ENCODE measurements around the gene PALM.
A peak's percentile ranks its signal among the peaks of the same experiment; 100 is the strongest.
"Not testable (repeated sequence)": the region's sequence is repeated elsewhere in the genome, so short reads cannot be mapped to it uniquely, and the experiment has no call there.

PALM gene

GRCh38 chr19:729965-730668 is 21.4 kb downstream of the PALM start:
- DNase-seq (ENCODE audit: extremely low read depth in 1 of 2, low read depth in 1 of 2), result no peak

- DNase-seq (ENCODE audit: extremely low read depth in 1 of 2, low read depth in 1 of 2), result no peak
Observed at GRCh38 chr19:731000-731399, 22.3 kb downstream of the PALM start.

DNA sequence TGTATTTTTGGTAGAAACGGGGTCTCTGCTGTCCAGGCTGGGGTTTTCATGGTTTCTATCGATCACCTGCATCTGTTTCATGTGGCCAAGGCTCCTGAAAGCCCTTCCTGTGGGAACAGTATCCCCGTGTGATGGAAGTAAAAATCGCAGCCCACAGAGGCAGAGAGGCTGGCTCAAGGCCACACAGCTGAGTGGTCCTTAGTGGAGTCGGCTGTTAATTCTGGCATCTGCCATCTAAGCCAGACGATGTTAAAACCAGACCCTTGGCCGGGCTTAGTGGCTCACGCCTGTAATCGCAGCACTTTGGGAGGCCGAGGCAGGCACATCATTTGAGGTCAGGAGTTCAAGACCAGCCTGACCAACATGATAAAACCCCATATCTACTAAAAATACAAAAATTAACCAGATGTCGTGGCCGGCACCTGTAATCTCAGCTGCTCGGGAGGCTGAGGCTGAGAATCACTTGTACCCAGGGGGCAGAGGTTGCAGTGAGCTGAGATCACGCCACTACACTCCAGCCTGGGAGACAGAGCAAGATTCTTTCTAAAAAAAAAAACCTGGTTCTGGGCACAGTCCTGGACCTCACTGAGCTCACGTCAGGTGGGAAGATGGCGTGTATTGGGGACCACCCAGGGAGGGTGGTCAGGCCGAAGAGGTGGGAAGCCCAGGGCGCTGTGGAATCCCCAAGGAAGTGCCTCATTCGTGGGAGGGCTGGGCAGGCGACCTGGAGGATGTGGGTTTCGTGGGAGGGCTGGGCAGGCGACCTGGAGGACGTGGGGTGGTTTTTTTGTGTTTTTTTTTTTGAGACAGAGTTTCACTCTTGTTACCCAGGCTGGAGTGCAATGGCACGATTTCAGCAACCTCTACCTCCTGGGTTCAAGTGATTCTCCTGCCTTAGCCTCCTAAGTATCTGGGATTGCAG is 23.7 kb downstream of the PALM start:
- DNase-seq (ENCODE audit: extremely low read depth in 1 of 2, low read depth in 1 of 2), result no peak

GRCh38 chr19:734716-735115 is 26.0 kb downstream of the PALM start:
- DNase-seq (ENCODE audit: extremely low read depth in 1 of 2, low read depth in 1 of 2), result no peak

GRCh38 chr19:736125-736524 is 27.4 kb downstream of the PALM start:
- no peak for DNase-seq (ENCODE audit: extremely low read depth in 1 of 2, low read depth in 1 of 2)

DNA sequence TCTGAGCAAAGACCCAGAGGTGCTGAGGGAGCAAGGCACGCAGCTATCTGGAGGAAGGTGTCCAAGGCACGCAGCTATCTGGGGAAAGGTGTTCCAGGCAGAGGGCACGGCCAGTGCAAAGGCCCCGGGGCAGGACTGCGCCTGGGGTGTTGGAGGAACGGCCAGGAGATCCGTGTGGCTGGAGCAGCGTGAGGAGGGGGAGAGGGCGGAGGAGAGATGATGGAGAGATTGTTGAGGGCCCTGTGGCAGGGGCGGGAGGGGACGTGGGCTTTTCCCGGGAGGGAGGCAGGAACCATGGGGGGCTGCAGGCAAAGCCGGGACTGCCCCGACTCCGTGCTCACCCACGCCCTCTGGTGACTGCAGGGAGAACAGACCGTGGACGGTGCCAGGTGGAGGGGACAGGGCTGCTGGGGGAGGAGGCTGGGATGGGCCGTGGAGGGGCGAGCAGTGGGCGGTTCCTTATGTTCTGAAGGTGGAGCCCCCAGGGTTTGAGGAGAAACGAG is 28.9 kb downstream of the PALM start:
- peak; percentile 20 to 32 for DNase-seq (ENCODE audit: extremely low read depth in 1 of 2, low read depth in 1 of 2)

DNA sequence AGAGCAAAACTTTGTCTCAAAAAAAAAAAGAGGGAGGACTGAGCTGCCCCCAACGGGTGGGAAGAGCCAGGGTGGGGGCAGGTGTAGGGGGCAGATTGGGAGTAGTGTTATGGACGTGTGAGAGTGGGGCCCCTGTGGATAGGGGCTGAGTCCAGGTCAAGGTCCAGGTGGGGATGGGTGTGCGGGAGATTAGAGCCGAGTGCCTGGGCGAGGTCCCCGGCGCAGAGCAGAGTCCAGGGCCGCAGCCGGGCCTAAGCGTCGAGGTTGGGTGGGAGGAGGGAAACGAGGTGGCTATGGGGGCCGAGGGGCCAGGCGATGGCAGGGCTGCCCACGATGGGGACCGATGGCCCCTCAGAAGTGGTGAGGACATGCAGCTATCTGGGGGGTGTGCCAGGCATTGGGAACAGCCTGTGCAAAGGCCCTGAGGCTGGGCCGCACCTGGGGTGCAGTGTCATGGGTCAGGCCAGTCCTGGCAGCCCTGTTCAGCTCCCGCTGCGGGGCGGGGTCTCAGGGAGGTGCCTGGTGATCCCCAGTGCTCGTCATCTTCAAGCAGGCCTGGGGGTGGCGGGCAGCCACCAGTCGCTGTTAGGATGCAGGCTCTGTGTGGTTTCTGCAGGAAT is 29.9 kb downstream of the PALM start:
- DNase-seq (ENCODE audit: extremely low read depth in 1 of 2, low read depth in 1 of 2), result no peak

DNA sequence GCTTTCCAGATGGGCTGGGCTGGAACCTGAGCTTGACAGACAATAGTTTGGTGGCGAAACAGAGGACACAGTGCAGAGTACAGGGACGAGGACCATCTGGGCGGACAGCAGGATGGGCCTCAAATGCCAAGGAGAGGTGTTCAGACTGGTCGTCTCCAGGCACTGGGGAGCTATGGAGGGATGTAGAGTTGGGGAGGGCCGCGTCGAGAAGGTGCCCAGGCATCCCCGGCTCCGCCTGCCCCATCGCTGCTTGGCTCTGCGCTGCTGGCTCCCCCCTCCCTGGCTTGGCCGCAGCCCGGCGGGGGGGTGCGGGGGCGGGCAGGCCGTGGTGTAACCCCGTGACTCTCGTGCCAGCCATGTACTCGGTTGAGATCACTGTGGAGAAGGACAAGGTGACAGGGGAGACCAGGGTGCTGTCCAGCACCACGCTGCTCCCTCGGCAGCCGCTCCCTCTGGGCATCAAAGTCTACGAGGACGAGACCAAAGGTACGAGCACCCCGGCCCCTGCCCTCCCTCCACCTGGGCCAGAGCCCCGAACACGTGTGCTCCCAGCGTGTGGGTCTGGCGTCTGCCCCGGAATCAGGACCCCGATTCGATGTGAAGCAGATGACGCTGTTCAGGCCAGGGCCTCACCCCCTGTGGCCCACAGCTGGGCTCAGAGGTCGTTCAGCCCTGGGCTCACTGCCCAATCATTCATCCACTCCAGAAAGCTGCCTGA is 31.4 kb downstream of the PALM start:
- no peak for DNase-seq (ENCODE audit: extremely low read depth in 1 of 2, low read depth in 1 of 2)

GRCh38 chr19:740816-741505 is 32.2 kb downstream of the PALM start:
- not testable (repeated sequence) for DNase-seq (ENCODE audit: extremely low read depth in 1 of 2, low read depth in 1 of 2)

DNA sequence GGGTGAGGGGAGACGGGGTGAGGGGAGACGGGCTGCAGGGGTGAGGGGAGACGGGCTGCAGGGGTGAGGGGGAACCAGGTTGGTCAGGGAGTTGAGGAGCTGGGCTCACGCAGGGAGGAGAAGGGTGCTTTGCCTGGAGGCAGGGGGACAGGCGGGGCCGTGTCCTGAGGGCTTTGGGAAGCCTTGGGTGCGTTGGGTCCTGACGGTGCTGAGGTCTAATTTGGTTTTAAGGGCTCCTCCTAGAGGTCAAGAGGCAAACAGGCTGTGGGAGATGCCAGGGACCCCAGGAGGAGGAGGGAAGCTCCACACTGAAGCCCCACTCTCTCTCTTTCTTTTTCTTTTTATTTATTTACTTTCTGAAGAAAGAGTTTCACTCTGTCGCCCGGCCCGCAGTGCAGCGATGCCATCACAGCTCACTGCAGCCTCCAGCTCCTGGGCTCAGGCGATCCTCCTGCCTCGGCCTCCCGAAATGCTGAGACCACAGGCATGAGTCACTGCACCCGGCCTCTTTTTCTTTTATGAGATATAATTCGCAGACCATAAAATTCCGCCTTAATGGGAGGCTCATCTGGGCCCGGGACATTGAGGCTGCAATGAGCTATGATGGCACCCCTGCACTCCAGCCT is 32.9 kb downstream of the PALM start:
- DNase-seq (ENCODE audit: extremely low read depth in 1 of 2, low read depth in 1 of 2), result no peak

GRCh38 chr19:742540-743075 is 33.9 kb downstream of the PALM start:
- no peak for DNase-seq (ENCODE audit: extremely low read depth in 1 of 2, low read depth in 1 of 2)

GRCh38 chr19:743168-743687 is 34.5 kb downstream of the PALM start:
- DNase-seq (ENCODE audit: extremely low read depth in 1 of 2, low read depth in 1 of 2), result no peak

- not testable (repeated sequence) for DNase-seq (ENCODE audit: extremely low read depth in 1 of 2, low read depth in 1 of 2)
Observed at GRCh38 chr19:745138-745537, 36.4 kb downstream of the PALM start.

- no peak for DNase-seq (ENCODE audit: extremely low read depth in 1 of 2, low read depth in 1 of 2)
Observed at GRCh38 chr19:746208-746819, 37.6 kb downstream of the PALM start.

GRCh38 chr19:746956-747355 is 38.2 kb downstream of the PALM start:
- DNase-seq (ENCODE audit: extremely low read depth in 1 of 2, low read depth in 1 of 2), result no peak

GRCh38 chr19:747432-748273 is 38.9 kb downstream of the PALM start:
- DNase-seq (ENCODE audit: extremely low read depth in 1 of 2, low read depth in 1 of 2), result no peak

GRCh38 chr19:748274-748598 is 39.5 kb downstream of the PALM start:
- DNase-seq (ENCODE audit: extremely low read depth in 1 of 2, low read depth in 1 of 2), result no peak

DNA sequence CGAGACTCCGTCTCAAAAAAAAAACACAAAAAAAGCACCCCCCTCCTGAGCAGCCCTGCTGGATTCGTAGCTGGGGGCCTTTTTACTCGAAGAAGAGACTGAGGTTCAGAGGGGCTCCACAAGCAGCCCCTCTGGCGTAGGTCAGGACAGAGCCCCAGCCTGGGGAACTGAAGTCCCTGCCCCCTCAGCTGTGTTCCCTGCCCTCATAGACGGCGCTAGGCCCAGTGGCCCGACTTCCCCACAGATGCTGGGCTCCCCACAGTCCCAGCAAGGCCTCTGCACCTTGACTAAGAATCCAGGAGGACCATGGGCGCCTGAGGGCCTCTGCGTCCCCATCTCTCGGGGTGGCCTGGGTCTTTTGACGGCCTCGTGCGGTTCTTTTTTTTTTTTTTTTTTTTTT is 41.1 kb downstream of the PALM start:
- DNase-seq (ENCODE audit: extremely low read depth in 1 of 2, low read depth in 1 of 2), result no peak

All from stimulated activated CD8-positive, alpha-beta memory T cell treated with anti-CD3 and anti-CD28 coated beads, Interleukin-7, amount 100 ng/mL, for 48 hours (primary cell).